Hepatocyte (in vitro differentiated cells): Measurements from ENCODE around the gene TMEM175.

ENCODE experiments used
- CTCF ChIP-seq: fragments of 200-600 bp; sonication (generic); IDR thresholded peaks from 2 replicates; pipeline ENCODE4 v1.5.1; 2016; ENCODE audit warnings: antibody characterized with exemption, mild to moderate bottlenecking; ENCODE audit not compliant: poor library complexity
- EZH2 ChIP-seq: fragments of 200-600 bp; sonication (generic); IDR thresholded peaks from 2 replicates; pipeline ENCODE4 v1.6.1; 2016; ENCODE audit warnings: antibody characterized with exemption, mild to moderate bottlenecking, borderline replicate concordance

DNA sequence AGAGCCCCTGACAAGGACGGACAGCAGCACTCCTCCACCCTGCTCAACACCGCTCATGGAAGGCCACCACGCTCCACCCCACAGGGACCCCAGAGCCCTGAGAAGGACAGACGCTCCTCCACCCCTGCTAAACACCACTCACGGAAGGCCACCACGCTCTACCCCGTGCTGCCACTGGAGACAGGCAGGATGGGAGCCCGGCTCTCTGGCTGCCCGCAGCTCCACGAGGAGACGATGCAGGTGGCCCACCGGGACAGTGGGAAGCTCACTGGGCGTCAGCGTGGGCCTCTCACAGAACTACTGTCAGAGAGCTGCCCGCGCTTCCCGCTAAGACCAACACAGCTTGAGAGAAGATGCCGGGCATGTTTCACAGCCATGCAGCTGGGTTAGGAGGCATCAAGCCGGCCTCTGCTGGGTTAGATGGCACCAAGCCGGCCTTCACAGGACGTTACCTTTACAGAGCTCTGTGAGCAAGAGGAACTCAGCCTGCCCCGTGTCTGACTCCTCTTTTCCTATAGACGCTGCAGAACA, 21.0 kb upstream of the TMEM175 start:
- TF ChIP-seq EZH2 (no peak), CTCF (no peak)
